ENCODE results near the gene FOCAD.

GRCh38 chr9:20754556-20754955, 70.5 kb downstream of the FOCAD start:
- TF ChIP-seq EZH2 (IDR thresholded peaks at IDR 0.05) (no peak), CTCF (IDR thresholded peaks at IDR 0.05) (no peak)

Data from neural progenitor cell (in vitro differentiated cells).